Neuronal stem cell (in vitro differentiated cells): ENCODE measurements around the gene FHL2.

Source experiments
- DNase-seq: peaks from one replicate; pipeline ENCODE4 v3.0.0-alpha.2; 2013; ENCODE audit warnings: low spot score
- H2AFZ ChIP-seq: one replicate; pipeline ENCODE4 v1.6.1; 2013; ENCODE audit warnings: mild to moderate bottlenecking, low read length, inconsistent platforms
- H2AK5ac ChIP-seq: 2 replicates; pipeline ENCODE4 v1.6.1; 2013; ENCODE audit warnings: low read depth, mild to moderate bottlenecking, inconsistent platforms, low read length, moderate library complexity, mixed read lengths
- H2BK120ac ChIP-seq: 2 replicates; pipeline ENCODE4 v1.6.1; 2013; ENCODE audit warnings: low read depth, mild to moderate bottlenecking, inconsistent platforms, low read length, moderate library complexity, mixed read lengths
- H2BK12ac ChIP-seq: one replicate; pipeline ENCODE4 v1.6.1; 2013; ENCODE audit warnings: low read length, inconsistent platforms
- H2BK15ac ChIP-seq: 2 replicates; pipeline ENCODE4 v1.6.1; 2013; ENCODE audit warnings: mild to moderate bottlenecking, low read length, inconsistent platforms, mixed read lengths
- H2BK5ac ChIP-seq: one replicate; pipeline ENCODE4 v1.6.1; 2013; ENCODE audit warnings: inconsistent platforms, mild to moderate bottlenecking, low read length, moderate library complexity
- H3K14ac ChIP-seq: one replicate; pipeline ENCODE4 v1.6.1; 2013; ENCODE audit warnings: low read length, inconsistent platforms
- H3K18ac ChIP-seq: 2 replicates; pipeline ENCODE4 v1.6.1; 2013; ENCODE audit warnings: low read length, inconsistent platforms
- H3K23ac ChIP-seq: 2 replicates; pipeline ENCODE4 v1.6.1; 2013; ENCODE audit warnings: low read depth, mild to moderate bottlenecking, mixed read lengths, low read length, inconsistent platforms; ENCODE audit not compliant: poor library complexity
- H3K27ac ChIP-seq: replicated peaks from 3 replicates; pipeline ENCODE4 v1.5.1; 2013; ENCODE audit warnings: low read length, inconsistent platforms
- H3K27me3 ChIP-seq, 3 experiments: 2 replicates each; pipeline ENCODE4 v1.6.1; 2013; ENCODE audit warnings: low read length in 3 of 3, mild to moderate bottlenecking in 2 of 3, inconsistent platforms in 1 of 3, low read depth in 1 of 3, mixed read lengths in 1 of 3, moderate library complexity in 1 of 3; ENCODE audit not compliant: control insufficient read depth in 3 of 3, insufficient read depth in 3 of 3
- H3K36me3 ChIP-seq, 2 donors: replicated peaks in 1 of 2; 2 replicates each; pipeline ENCODE4 v1.6.1; 2013; ENCODE audit warnings: low read length in 2 of 2; ENCODE audit not compliant: control insufficient read depth in 2 of 2, insufficient read depth in 2 of 2
- H3K4ac ChIP-seq: 2 replicates; pipeline ENCODE4 v1.6.1; 2013; ENCODE audit warnings: inconsistent platforms, mild to moderate bottlenecking, low read length, moderate library complexity
- H3K4me1 ChIP-seq, 2 donors: 1 replicate in 1 of 2; 2 replicates in 1 of 2; pipeline ENCODE4 v1.6.1; 2013; ENCODE audit warnings: low read length in 2 of 2, low read depth in 1 of 2; ENCODE audit not compliant: control insufficient read depth in 2 of 2, insufficient read depth in 1 of 2
- H3K4me2 ChIP-seq: one replicate; pipeline ENCODE4 v1.6.1; 2013; ENCODE audit warnings: mild to moderate bottlenecking, low read length, inconsistent platforms; ENCODE audit not compliant: insufficient read depth, poor library complexity, severe bottlenecking
- H3K4me3 ChIP-seq, 2 donors: 2 replicates each; pipeline ENCODE4 v1.5.1; 2013; ENCODE audit warnings: low read length in 2 of 2, mild to moderate bottlenecking in 2 of 2, inconsistent platforms in 1 of 2, moderate library complexity in 1 of 2
- H3K79me1 ChIP-seq: one replicate; pipeline ENCODE4 v1.6.1; 2013; ENCODE audit warnings: low read depth, mild to moderate bottlenecking, inconsistent platforms, low read length, moderate library complexity
- H3K9ac ChIP-seq: one replicate; pipeline ENCODE4 v1.6.1; 2013; ENCODE audit warnings: mild to moderate bottlenecking, low read depth, low read length, inconsistent platforms; ENCODE audit not compliant: poor library complexity
- H3K9me3 ChIP-seq, 2 donors: replicated peaks in 1 of 2; 2 replicates each; pipeline versions ENCODE3 to v1.6.1; 2013; ENCODE audit warnings: low read length in 2 of 2, mild to moderate bottlenecking in 2 of 2, inconsistent platforms in 1 of 2, low read depth in 1 of 2, mixed read lengths in 1 of 2, moderate library complexity in 1 of 2; ENCODE audit not compliant: control insufficient read depth in 2 of 2, insufficient read depth in 1 of 2
- H4K8ac ChIP-seq: one replicate; pipeline ENCODE4 v1.6.1; 2013; ENCODE audit warnings: low read depth, mild to moderate bottlenecking, inconsistent platforms, low read length, moderate library complexity
- H4K91ac ChIP-seq: one replicate; pipeline ENCODE4 v1.6.1; 2013; ENCODE audit warnings: low read length, low read depth, mild to moderate bottlenecking, inconsistent platforms; ENCODE audit not compliant: poor library complexity
- WGBS, 2 donors: extraction: QIAGEN DNeasy Blood & Tissue Kit; methylation state at CpG; one replicate each; pipeline ENCODE4 v1.1.7; 2013; ENCODE audit warnings: missing lambda C conversion rate in 2 of 2, mixed read lengths in 1 of 2; ENCODE audit not compliant: insufficient read length in 2 of 2, insufficient replicate concordance in 1 of 2; ENCODE audit errors: extremely low coverage in 2 of 2; 5-methylcytosine and 5-hydroxymethylcytosine counted together

Gene FHL2

GRCh38 chr2:105439141-105439540, 40.3 kb upstream of the FHL2 start:
- DNase-seq: no peak
- no peak overlapping the region for H3K18ac ChIP-seq
- no peak overlapping the region for H4K91ac ChIP-seq
- H3K9me3 ChIP-seq: no peaks in the 10 kb centered on the region
- WGBS, 2 donors: no CpG with 5 or more reads among the region's 5 CpGs
- no peak overlapping the region for H4K8ac ChIP-seq
- no peak overlapping the region for H3K14ac ChIP-seq
- H2BK120ac ChIP-seq: no peak overlapping the region
- no peak overlapping the region for H2BK15ac ChIP-seq
- no peak overlapping the region for H3K4me2 ChIP-seq
- peaks cover 5 to 7% of the 10 kb centered on the region in 2 donors for H3K4me1 ChIP-seq
- no peak overlapping the region for H3K4ac ChIP-seq
- no peaks in the 10 kb centered on the region for H3K36me3 ChIP-seq
- no peak overlapping the region for H3K27ac ChIP-seq
- H3K23ac ChIP-seq: no peak overlapping the region
- H2BK5ac ChIP-seq: no peak overlapping the region
- no peak overlapping the region for H3K4me3 ChIP-seq
- H3K27me3 ChIP-seq: no peaks in the 10 kb centered on the region
- H2AFZ ChIP-seq: peak overlapping the region; percentile 69
- H3K9ac ChIP-seq: no peak overlapping the region
- no peak overlapping the region for H2AK5ac ChIP-seq
- H3K79me1 ChIP-seq: no peaks in the 10 kb centered on the region
- H2BK12ac ChIP-seq: no peak overlapping the region

GRCh38 chr2:105438104-105438929, 39.5 kb upstream of the FHL2 start:
- H2BK120ac ChIP-seq: no peak overlapping the region
- H2AK5ac ChIP-seq: peak overlapping the region; percentile 87
- no peak overlapping the region for H2BK5ac ChIP-seq
- H4K8ac ChIP-seq: peak overlapping the region; percentile 72
- H3K9me3 ChIP-seq: no peaks in the 10 kb centered on the region
- peak overlapping the region; percentile 69 for H2AFZ ChIP-seq
- H2BK15ac ChIP-seq: peak overlapping the region; percentile 82
- no peak overlapping the region for H2BK12ac ChIP-seq
- no peak for DNase-seq
- no CpG with 5 or more reads among the region's 10 CpGs for WGBS, 2 donors
- H3K4me3 ChIP-seq: peak overlapping the region in 1 of 2 donors; percentile 24
- no peak overlapping the region for H3K9ac ChIP-seq
- peak overlapping the region; percentile 64 for H3K14ac ChIP-seq
- peak overlapping the region; percentile 83 for H3K23ac ChIP-seq
- H3K79me1 ChIP-seq: no peaks in the 10 kb centered on the region
- H3K27me3 ChIP-seq: no peaks in the 10 kb centered on the region
- H3K4me1 ChIP-seq: peaks cover 5 to 7% of the 10 kb centered on the region in 2 donors
- H3K4ac ChIP-seq: peak overlapping the region; percentile 38
- no peak overlapping the region for H3K4me2 ChIP-seq
- no peak overlapping the region for H3K27ac ChIP-seq
- H3K36me3 ChIP-seq: no peaks in the 10 kb centered on the region
- H4K91ac ChIP-seq: no peak overlapping the region
- H3K18ac ChIP-seq: peak overlapping the region; percentile 72

- DNase-seq: no peak
Observed at GRCh38 chr2:105437708-105438103, 38.9 kb upstream of the FHL2 start.

GRCh38 chr2:105432749-105433148, 33.9 kb upstream of the FHL2 start:
- Histone ChIP-seq H2BK5ac (no peak overlapping the region), H2BK15ac (no peak overlapping the region), H4K91ac (no peak overlapping the region), H2BK120ac (no peak overlapping the region), H3K27ac (no peak overlapping the region), H3K9me3 (no peaks in the 10 kb centered on the region), H3K14ac (no peak overlapping the region), H3K4me1 (no peaks in the 10 kb centered on the region), H3K4me2 (no peak overlapping the region), H3K4me3 (no peak overlapping the region), H2BK12ac (no peak overlapping the region), H3K36me3 (no peaks in the 10 kb centered on the region), H3K27me3 (no peaks in the 10 kb centered on the region), H3K4ac (no peak overlapping the region), H3K23ac (no peak overlapping the region), H3K9ac (no peak overlapping the region), H2AK5ac (no peak overlapping the region), H3K18ac (no peak overlapping the region), H3K79me1 (no peaks in the 10 kb centered on the region), H2AFZ (no peak overlapping the region), H4K8ac (no peak overlapping the region)
- no peak for DNase-seq
- whole genome bisulfite sequencing, 2 donors: no CpG with 5 or more reads among the region's 4 CpGs

More at GRCh38 chr2:105437708-105438103, 38.9 kb upstream of the FHL2 start:
- H2BK12ac ChIP-seq: no peak overlapping the region
- H2BK5ac ChIP-seq: no peak overlapping the region
- H3K27me3 ChIP-seq: no peaks in the 10 kb centered on the region
- H2AFZ ChIP-seq: peak overlapping the region; percentile 69
- H3K36me3 ChIP-seq: no peaks in the 10 kb centered on the region
- no peaks in the 10 kb centered on the region for H3K79me1 ChIP-seq
- H2AK5ac ChIP-seq: no peak overlapping the region
- H3K9me3 ChIP-seq: no peaks in the 10 kb centered on the region
- no peak overlapping the region for H3K4me2 ChIP-seq
- no peak overlapping the region for H3K14ac ChIP-seq
- no peak overlapping the region for H2BK120ac ChIP-seq
- no peak overlapping the region for H3K27ac ChIP-seq
- H2BK15ac ChIP-seq: no peak overlapping the region
- no peak overlapping the region for H3K9ac ChIP-seq
- H3K4me1 ChIP-seq: peaks cover 5 to 7% of the 10 kb centered on the region in 2 donors
- no CpG with 5 or more reads among the region's 3 CpGs for WGBS, 2 donors
- no peak overlapping the region for H3K4me3 ChIP-seq
- no peak overlapping the region for H4K91ac ChIP-seq
- no peak overlapping the region for H3K18ac ChIP-seq
- H3K4ac ChIP-seq: no peak overlapping the region
- H3K23ac ChIP-seq: no peak overlapping the region
- H4K8ac ChIP-seq: no peak overlapping the region
